Effector CD8-positive, alpha-beta T cell (primary cell): Measurements from ENCODE around the gene RNF213.
"Not testable (repeated sequence)": the region's sequence is repeated elsewhere in the genome, so short reads cannot be mapped to it uniquely, and the experiment has no call there.

Experiments used
- DNase-seq: peaks from one replicate; lab custom pipeline; 2025; lab: John Stamatoyannopoulos, UW

RNF213 gene

DNA sequence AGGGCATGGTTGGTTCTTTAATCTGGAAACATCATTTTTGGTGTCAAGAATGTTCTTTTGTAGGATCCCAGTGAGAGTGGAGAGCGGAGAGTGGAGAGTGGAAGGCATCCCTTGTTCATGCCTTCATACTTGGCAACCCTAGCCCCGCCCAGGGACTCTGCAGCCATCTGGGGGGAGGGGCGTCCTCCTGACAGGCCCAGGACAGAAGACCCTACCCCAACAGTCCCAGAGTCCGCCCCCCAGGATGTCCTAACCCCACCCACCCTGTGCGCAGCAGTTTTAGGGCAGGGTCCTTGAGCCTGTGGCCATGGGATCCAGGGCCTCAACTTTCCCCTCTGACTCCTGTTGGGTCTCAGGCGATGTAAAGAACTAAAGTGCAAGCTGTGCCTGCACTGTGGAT, 36.0 kb upstream of the RNF213 start:
- no peak for DNase-seq

DNA sequence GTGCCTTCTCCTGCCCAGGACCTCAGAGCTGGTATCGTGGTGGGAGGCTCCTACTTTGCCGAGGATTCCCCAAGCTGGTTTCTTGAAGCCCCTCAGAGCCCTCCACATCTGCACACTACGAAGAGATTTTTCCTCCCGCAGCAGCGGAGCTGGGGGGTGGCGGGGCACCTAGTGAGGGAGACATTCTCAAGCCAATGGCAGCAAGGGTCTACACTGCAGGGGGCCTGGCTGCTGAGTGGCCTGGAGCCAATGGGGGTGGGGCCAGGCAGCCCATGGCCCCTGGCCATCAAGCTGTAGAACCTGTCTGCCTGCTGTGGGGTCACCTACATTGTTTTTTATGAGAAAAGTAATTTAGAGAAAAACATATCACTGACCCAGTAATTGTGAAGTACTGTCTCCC, 35.4 kb upstream of the RNF213 start:
- DNase-seq: no peak

DNA sequence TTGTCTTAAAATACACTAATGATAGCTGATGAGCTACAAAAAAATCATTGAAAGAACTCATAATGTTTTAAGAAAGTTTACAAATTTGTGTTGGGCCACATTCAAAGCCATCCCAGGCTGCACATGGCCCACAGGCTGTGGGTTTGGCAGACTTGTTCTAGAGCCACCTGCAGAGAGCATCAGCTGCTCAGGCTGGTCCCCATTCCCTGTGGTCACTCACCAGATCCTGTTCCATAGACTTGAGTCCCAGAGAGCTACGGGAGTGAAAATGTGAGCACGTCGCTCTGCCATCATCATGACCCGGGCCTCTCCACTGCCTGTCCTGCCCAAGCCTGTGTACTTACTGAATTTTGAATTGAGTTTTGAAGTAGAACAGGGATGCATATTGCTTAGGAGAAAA, 33.5 kb upstream of the RNF213 start:
- DNase-seq: no peak

- DNase-seq: no peak
Observed at GRCh38 chr17:80227666-80228065, 33.0 kb upstream of the RNF213 start.

GRCh38 chr17:80228477-80228876, 32.2 kb upstream of the RNF213 start:
- no peak for DNase-seq

DNA sequence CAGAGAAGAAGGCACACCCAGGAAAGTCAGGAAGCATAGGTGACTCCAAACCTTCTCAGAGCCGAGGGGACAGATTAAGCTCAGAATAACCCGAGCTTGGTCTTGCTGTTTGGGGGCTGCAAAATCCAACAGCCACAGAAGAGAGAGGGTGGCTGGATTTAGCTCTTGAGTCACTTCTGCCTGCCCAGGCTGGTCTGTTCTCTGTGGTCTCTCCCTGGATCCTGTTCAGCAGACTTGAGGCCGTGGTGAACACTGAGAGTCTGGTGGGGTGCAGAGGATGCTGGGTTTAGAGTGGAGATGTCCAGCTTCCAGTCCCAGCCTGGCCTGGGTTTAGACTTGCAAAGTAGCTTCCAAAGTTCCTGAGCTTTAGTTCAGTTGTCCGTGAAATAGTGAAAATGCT, 31.6 kb upstream of the RNF213 start:
- no peak for DNase-seq

DNA sequence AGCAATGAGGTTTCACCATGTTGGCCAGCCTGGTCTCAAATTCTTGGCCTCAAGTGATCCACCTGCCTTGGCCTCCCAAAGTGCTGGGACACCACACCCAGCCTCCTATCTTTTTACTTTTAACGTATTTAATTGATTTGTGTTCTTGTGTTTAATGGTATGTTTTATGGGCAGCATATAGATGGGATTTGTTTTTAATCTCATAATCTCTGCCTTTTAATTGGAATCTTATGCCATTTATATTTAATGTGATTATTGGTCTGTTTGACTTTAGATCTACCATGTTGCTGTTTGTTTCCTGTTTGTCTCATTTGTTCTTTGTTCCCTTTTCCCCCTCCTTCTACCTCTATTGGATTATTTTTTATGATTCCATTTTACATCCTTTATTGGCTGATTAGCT, 28.2 kb upstream of the RNF213 start:
- DNase-seq: no peak

DNA sequence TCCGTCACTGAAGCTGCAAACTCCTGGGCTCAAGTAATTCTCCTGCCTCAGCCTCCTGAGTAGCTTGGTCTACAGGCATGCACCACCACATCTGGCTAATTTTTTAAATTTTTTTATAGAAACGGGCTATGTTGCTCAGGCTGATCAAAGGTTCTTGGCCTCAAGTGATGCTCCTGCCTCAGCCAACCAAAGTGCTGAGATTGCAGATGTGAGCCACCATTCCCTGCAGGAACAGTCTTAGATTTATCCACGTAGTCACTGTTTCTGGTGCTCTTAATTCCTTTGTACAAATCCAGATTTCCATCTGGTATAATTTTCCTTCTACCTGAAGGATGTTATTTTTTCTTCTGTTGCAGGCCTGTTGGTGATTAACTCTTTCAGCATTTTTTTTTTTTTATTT, 27.4 kb upstream of the RNF213 start:
- no peak for DNase-seq

- DNase-seq: no peak
Observed at GRCh38 chr17:80236911-80237310, 23.7 kb upstream of the RNF213 start.

- DNase-seq: no peak
Observed at GRCh38 chr17:80237386-80237785, 23.3 kb upstream of the RNF213 start.

DNA sequence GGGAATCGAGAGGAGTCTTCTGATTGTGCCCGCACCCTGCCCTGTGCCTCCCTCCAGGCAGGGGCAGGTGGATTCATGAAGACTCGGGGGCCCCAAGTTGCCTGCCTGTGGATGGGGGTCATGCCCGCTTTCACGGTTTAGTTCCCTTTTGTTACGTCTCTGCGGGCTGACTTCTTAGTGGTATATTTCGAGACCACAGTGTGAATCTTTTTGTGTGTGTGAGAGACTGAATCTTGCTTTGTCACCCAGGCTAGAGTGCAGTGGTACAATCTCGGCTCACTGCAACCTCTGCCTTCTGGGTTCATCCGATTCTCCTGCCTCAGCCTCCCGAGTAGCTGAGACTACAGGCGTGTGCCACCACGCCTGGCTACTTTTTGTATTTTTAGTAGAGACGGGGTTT, 18.1 kb upstream of the RNF213 start:
- DNase-seq: no peak

GRCh38 chr17:80243526-80244433, 16.9 kb upstream of the RNF213 start:
- DNase-seq: no peak

DNA sequence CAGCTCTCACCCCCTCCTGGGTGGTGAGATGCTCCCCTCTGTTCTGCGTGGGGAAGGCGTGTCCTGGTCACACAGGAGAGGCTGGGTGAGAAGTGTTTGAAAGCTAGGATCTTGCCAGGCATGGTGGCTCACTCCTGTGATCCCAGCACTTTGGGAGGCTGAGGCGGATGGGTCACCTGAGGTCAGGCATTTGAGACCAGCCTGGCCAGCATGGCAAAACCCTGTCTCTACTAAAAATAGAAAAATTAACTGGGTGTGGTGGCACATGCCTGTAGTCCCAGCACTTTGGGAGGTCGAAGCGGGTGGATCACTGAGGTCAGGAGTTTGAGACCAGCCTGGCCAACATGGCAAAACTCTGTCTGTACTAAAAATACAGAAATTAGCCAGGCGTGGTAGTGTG, 16.2 kb upstream of the RNF213 start:
- not testable (repeated sequence) for DNase-seq

DNA sequence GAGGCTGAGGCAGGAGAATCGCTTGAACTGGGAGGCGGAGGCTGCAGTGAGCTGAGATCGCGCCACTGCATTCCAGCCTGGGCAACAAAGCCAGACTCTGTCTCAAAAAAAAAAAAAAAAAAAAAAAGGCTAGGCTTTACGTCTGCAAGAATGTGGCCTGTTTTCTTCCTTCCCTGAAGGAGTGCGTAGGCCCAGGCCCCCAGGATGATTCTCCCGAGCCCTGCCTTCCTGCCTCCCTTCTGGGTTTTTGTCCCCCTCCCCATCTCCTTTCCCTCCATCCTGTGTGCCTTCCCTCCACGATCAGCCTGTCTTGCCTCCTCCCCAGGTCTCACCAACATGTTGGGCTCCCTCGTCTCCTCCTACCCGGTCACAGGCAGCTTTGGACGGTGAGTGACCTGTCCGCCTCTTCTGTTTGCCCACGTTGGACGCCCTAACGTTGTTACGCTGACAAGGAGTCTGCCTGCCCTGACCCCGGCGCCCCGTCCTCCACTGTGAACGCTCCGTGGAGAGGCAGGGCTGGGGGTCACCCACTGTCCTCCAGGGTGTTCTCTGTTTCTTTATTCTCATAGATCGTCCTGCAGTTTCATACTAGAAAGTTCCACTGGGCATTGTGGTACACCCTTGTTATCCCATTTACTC, 15.7 kb upstream of the RNF213 start:
- DNase-seq: no peak

DNA sequence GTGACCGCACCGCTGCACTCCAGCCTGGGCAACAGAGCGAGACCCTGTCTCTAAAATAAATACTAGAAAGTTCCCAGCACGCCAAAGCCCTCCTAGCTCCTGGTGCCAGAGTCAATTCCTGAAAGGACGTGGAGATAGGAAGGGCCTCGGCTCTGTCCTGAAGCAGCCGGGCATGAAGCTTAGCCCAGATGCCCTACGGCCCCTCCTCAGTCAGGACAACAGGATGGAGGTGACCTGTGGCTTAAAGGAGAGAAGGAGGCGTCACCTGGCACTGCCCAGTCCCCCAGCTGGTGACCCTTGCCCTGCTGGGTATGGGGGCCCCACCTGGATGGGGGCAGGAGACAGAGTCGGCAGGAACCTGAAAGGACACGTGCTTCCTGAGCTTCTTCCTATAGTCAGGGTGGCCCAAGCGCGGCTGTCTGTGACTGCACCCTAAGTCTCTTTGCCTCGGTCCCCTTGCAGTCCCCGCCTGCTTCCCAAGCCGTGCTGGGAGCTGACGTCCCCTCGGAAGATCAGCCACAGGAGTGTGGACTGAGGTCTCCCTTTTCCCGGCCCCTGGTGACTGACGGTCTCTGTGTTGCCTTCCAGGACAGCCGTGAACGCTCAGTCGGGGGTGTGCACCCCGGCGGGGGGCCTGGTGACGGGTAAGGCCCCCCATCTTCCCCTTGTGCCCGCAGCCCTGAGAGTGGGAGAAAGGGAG, 14.9 kb upstream of the RNF213 start:
- no peak for DNase-seq

DNA sequence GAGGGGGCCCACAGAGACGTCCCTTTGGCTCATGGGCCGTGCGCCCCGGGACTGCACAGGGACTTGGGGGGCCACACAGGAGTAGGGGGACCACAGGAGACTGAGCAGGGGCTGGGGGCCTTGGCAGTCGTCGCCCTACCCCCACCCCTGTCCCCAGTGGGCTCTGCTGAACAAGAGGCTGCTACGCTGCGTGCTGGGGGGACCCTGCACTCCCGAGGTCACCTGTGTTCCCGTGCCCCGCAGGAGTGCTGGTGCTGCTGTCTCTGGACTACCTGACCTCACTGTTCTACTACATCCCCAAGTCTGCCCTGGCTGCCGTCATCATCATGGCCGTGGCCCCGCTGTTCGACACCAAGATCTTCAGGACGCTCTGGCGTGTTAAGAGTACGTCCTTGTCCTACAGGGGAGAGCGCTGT, 14.4 kb upstream of the RNF213 start:
- DNase-seq: no peak

- DNase-seq: no peak
Observed at GRCh38 chr17:80246726-80247125, 13.9 kb upstream of the RNF213 start.

- no peak for DNase-seq
Observed at GRCh38 chr17:80247561-80247960, 13.1 kb upstream of the RNF213 start.

GRCh38 chr17:80248001-80248893, 12.4 kb upstream of the RNF213 start:
- no peak for DNase-seq

DNA sequence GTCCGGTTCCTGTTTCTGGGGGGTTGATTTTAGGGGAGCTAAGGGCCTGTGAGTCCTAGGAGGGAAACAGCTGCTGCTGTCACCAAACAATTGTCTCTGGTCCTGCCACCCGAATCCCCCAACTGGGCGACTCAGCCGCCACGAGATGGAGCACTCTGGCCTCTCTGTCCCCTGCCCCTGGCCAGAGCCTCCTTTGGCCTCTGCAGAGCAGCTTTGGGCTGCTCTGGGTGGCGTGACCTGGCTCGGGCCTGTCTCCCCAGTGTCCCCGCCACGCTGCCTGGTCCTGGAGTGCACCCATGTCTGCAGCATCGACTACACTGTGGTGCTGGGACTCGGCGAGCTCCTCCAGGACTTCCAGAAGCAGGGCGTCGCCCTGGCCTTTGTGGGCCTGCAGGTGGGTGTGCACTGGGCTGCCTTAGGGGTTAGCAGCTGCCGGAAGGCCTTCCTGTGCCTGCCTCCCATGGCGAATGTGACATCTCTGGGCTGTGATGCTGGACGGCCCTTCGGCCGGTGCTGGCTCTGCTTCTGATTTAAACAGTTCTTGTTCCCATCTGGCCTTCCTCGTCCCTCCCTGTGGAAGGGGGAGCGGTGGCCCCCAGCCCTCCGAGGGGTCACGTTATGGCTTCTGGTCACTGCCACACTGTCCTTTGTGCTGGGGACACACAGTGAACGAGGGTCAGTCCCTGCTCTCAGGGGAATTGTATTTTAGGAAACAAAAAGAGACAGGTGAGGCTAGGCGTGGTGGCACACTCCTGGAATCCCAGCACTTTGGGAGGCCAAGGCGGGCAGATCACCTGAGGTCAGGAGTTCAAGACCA, 11.6 kb upstream of the RNF213 start:
- DNase-seq: no peak

- DNase-seq: no peak
Observed at GRCh38 chr17:80251966-80252365, 8.7 kb upstream of the RNF213 start.
